ENCODE data around the gene CCR3.

DNA sequence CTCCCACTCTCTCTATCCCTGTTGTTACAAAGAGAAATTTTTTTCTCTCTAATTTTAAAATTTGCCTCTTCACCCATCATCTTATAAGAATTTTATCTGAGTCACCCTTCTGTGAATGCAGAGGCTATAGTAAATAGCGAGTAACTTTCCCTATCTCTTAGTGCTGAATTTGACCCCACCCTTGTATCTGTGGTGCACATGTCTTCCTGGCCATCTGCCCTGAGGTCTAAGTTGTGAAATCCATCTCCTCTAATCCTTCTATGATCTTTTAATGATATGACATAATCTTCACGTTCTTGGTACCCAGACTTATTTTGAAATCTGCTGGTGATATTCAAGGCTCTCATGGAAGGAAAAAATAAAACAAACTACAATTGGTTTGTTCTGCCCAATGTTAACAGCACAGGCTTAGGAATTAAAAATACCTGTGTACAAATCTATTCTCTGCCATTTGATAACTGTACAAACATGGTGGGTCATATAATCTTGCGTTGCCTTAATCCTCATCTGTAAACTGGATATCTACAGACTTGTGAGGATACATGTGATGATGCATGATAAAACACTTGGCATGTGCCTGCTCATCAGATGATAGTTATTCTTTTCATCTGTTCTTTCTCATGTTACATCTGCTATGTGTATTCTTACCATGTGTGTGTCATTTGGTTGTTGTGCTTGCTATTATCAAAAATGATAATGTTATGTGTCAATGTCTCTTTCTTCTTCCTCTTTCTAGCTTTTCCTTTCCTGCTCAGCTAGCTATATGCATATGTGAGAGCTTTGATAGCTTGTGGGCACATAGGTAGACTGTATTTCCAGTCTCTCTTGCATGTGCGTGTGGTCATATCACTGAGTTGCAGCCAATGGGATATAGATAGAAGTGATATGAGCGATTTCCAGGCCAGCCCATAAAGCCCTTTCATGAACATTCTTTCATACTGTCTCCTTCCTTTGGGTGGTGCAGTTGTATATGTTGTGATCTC is 13.7 kb upstream of the CCR3 start:
- TF ChIP-seq, protein P1, sequence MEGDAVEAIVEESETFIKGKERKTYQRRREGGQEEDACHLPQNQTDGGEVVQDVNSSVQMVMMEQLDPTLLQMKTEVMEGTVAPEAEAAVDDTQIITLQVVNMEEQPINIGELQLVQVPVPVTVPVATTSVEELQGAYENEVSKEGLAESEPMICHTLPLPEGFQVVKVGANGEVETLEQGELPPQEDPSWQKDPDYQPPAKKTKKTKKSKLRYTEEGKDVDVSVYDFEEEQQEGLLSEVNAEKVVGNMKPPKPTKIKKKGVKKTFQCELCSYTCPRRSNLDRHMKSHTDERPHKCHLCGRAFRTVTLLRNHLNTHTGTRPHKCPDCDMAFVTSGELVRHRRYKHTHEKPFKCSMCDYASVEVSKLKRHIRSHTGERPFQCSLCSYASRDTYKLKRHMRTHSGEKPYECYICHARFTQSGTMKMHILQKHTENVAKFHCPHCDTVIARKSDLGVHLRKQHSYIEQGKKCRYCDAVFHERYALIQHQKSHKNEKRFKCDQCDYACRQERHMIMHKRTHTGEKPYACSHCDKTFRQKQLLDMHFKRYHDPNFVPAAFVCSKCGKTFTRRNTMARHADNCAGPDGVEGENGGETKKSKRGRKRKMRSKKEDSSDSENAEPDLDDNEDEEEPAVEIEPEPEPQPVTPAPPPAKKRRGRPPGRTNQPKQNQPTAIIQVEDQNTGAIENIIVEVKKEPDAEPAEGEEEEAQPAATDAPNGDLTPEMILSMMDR (IDR thresholded peaks at IDR 0.05), result no peak
- TF ChIP-seq POLR2A (IDR thresholded peaks at IDR 0.05) (no peak), POLR2AphosphoS5 (IDR thresholded peaks at IDR 0.05) (peak; percentile 29)

Data from gastroesophageal sphincter (tissue), 3 donors.